Gastrocnemius medialis (tissue), 4 donors: Measurements from ENCODE around the gene ZDHHC18.

Source experiments
- POLR2A ChIP-seq, 2 donors: fragments of 450-650 bp; IDR thresholded peaks; one replicate each; pipeline ENCODE4 v1.6.1; 2017; ENCODE audit warnings: antibody characterized with exemption in 2 of 2, mild to moderate bottlenecking in 2 of 2, moderate library complexity in 2 of 2
- TF ChIP-seq, protein P1 (sequence below), 5 experiments: fragments of 450-650 bp in 3 of 5; fragments of 200-600 bp in 2 of 5; sonication (generic) in 2 of 5; IDR thresholded peaks in 4 of 5; conservative IDR thresholded peaks in 1 of 5; 1 replicate in 4 of 5; 2 replicates in 1 of 5; pipeline ENCODE4 v1.5.1; 2016 to 2019; ENCODE audit warnings: antibody characterized with exemption in 5 of 5, mild to moderate bottlenecking in 3 of 5, moderate library complexity in 3 of 5

DNA sequence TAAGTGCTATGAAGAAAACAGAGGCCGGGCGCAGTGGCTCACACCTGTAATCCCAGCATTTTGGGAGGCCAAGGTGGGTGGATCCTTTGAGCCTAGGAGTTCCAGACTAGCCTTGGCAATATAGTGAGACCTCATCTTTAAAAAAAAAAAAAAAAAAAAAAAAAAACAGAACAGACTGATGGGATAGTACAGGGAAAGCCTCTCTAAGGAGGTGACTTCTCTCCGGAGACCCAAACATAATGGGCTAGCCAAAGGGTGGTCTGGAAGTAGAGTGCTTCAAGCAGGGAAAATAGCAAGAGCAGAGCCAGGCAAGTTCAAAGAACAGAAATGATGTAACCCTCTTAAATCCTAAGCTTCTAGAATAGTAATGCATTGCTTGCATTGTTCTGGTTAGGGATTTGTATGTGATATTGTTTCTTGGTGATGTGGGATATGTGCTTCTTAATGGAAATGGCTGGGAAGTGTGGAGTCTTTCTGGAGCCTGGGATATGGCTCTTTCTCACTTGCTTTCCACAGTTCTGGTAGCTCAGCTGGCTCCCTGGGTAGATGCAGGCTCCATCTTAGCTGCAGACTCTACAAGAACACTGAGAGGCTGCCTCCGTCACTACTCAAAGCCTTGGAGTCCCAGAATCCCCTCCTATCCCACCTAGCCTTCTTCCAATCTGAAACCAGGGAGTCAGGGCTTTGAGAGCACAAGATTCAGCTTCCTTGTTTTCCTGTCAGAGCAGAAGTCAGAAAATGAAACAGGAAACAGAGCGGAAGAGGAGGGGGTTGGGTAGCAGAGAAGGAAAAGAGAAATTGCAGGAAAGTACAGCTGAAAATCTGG is 40.7 kb upstream of the ZDHHC18 start:
- TF ChIP-seq POLR2A (IDR thresholded peaks at IDR 0.05), result no peak
- TF ChIP-seq, protein P1, sequence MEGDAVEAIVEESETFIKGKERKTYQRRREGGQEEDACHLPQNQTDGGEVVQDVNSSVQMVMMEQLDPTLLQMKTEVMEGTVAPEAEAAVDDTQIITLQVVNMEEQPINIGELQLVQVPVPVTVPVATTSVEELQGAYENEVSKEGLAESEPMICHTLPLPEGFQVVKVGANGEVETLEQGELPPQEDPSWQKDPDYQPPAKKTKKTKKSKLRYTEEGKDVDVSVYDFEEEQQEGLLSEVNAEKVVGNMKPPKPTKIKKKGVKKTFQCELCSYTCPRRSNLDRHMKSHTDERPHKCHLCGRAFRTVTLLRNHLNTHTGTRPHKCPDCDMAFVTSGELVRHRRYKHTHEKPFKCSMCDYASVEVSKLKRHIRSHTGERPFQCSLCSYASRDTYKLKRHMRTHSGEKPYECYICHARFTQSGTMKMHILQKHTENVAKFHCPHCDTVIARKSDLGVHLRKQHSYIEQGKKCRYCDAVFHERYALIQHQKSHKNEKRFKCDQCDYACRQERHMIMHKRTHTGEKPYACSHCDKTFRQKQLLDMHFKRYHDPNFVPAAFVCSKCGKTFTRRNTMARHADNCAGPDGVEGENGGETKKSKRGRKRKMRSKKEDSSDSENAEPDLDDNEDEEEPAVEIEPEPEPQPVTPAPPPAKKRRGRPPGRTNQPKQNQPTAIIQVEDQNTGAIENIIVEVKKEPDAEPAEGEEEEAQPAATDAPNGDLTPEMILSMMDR (IDR thresholded peaks at IDR 0.05 in 4 of 5, conservative IDR thresholded peaks at IDR 0.05 in 1 of 5), result no peak
